ENCODE data around the gene RGSL1. TPM values are rescaled to one million over a fixed set of nuclear protein-coding genes. Genes with fewer than 3 reads are reported as not detected.
"Not testable (repeated sequence)": the region's sequence is repeated elsewhere in the genome, so short reads cannot be mapped to it uniquely, and the experiment has no call there.

Gene RGSL1
- total RNA-seq, 1 donor from 2014 or later = not detected

DNA sequence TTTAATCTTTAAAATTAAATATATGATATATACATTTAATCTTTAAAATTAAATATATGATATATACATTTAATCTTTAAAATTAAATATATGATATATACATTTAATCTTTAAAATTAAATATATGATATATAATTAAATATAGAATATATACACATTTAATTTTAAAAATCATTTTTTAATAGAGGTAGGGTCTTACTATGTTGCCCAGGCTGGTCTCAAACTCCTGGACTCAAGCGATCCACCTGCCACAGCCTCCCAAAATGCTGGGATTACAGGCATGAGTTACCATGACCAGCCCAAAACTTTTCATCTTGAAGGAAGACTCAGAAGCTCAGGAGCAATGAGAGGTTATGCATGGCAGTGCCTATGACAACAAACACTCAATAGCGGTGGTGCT, 2.8 kb upstream of the RGSL1 start:
- DNase-seq = not testable (repeated sequence)

DNA sequence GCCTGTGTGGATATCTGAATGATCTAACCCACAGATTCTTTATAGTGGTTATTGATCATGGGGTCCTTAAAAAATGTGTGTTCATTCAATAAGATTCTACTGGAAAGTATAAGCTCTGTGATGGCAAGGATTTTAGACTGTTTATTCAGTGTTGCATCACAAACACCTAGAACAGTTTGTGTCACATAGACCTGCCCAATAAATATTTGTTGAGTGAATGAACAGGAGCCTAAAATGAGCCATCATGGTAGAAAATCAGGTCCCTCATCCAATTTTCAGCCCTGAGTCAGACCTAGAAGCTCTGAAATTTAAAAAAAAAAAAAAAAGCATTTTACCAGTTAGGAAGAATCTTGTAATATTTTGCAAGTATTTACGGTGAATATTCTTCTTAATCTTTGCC, 2.3 kb upstream of the RGSL1 start:
- DNase-seq = no peak

DNA sequence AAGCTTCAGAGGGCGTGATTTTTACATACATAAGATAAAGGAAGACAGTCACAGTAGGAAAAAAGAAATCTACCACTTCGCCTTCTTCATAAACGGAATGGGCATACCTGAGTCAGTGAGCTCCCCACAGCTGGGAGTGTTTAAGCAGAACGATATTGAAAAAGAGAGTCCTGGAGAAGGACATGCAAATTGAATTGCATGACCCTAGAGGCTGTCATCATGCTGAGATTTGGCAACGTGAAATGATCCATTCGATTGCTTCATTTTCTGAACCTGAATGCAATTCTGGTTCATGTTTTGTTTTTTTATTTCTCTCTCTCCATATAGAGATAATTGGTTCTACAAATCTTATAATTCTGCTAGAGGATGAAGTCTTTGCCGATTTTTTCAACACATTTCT, 3.7 kb downstream of the RGSL1 start:
- DNase-seq = no peak

DNA sequence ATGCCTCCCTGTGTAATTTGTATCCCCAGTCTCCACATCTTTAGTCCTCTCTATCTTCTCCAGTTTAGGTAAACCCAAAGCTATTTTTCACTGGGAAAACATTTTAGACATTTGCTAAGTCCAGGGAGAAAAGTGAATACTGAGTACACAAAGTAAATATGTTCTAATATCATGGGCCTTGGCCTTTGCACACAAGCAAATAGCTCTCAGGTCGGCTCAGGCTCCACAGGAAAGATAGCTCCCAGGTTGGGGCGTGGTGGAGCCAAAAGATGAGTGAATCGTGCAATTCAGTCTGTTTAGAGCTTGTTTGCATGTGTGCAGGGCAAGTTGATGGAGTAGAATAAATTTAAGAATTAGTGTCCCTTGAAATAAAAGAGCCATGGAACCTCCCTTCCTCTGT, 7.9 kb downstream of the RGSL1 start:
- no peak for DNase-seq

DNA sequence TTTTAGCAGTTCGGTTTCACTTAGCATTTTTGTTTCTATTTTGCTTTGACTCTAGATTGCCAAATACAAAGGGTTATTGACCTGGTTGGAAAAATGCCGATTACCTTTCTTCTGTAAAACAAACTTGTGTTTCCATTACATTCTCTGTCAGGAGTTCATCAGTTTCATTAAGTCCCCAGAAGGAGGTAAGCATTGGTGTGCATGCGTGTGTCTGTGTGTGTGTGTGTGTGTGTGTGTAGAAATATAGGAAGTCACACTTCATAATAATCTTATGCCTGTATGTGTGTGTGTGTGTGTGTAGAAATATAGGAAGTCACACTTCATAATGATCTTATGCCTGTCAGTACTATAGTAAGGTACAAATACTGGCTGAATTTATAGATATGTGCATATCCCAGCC, 10.0 kb downstream of the RGSL1 start:
- DNase-seq = no peak

DNA sequence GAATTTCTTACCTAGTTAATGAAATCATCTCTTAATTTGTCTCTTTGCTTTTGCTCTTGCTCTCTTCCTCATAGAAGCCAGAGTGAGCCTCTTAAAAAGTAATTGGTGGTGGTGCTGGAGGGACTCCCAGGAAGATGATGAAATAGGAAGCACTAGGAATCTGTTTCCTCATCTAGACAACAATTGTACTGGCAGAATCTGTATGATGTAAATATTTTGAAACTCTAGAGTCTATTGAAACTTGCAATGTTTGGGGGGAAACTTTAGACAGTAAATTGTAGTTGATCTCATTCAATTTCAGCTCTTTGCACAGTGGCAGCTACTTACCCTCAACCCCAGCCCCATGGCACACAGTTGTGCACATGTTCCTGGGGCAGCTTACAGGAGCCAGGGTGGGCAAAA, 10.6 kb downstream of the RGSL1 start:
- no peak for DNase-seq

DNA sequence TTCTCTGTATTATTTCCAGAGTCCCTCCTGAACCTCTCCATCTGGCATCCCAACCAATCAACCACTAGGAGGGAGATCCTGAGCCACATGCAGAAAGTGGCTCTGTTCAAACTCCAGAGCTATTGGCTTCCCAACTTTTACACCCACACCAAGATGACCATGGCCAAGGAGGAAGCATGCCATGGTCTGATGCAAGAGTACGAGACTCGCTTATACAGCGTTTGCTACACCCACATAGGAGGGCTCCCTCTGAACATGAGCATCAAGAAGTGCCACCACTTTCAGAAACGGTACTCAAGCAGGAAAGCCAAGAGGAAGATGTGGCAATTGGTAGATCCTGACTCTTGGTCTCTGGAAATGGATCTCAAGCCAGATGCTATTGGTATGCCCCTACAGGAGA, 23.6 kb downstream of the RGSL1 start:
- DNase-seq = no peak

DNA sequence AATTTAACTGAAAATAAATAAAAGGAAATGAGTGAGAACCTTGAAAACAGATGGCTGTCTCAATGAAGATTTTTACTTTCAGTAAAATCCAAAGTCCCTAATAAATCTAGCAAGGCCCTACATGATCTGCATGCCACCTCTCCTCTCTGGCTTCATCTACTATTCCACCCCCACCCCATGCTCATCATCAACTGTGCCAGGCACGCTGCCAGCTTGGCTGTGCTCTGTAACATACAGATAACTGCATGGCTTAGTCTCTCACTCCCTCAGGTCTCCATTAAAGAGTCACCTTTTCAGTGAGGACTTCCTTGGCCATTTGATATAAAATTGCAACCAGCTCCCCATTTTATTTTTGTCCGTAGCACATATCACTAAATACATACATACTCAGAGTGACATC, 26.7 kb downstream of the RGSL1 start:
- DNase-seq = no peak

DNA sequence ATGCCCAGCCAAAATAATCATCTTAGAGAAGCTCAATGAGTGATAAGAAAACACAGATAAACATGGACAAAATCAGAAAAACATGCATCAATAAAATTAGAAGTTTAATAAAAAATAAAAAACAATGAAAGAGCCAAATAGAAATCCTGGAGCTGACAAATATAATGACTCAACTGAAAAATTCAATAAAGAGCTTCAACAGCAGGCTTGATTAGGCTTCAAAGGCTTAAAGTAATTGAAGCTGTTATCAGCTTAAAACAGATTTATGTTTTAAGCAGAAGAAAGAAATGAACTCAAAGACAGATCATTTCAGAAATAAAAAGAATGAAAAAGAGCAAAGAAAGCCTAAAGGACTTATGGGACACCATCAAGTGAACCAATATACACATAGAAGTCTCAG, 28.3 kb downstream of the RGSL1 start:
- DNase-seq = no peak

DNA sequence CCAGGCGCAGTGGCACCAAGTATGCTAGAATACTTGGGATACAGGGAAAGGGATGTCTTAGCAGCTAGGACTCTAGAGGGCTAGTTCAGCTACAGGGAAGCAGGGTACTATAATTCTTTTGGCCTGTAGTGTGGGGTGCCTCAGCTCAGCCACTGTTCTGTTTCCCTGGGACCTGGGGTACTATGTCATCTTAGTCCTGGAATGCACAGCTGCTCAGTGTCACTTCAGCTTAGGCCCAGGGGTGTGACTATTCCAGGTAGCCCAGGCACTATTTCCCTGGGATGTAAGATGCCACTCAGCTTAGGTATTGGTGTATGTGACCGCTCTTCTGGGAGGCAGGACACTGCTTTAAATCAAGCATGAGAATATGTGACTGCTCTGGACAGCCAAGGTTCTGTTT, 34.1 kb downstream of the RGSL1 start:
- DNase-seq = no peak

DNA sequence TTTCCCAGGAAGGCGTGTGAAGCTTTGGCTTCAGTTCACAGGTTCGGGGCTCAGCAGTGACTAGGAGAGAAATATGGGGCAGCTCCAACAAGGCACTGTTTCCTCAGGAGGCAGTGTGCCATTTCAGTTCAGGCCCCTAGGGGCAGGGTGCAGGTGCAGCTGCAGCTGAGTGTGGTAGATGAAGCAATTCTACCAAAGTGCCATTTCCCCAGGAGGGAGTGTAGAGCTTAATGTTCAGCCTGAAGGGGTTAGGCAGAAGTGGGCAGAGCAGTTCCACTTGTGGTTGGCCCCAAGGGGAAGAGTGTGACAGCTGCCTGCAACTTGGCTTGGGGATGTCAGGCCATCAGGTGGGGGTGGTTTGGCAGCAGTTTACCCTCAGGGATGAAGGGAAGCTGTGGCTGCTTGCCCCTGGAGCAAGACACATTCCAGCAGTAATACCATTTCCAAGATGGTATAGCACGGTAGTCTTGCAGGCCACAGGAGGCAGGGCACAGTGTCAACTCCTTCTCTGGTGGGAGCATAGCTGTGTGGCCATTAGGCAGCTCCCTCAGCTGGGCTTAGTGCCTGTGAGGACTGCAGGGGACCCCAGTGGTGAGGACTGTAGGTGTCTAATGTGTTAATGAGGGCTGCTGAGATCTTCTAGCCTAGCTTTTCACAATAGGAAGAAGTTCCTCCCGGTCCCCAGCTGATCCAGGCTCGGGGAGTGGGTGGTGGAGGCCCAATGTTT, 34.7 kb downstream of the RGSL1 start:
- no peak for DNase-seq

DNA sequence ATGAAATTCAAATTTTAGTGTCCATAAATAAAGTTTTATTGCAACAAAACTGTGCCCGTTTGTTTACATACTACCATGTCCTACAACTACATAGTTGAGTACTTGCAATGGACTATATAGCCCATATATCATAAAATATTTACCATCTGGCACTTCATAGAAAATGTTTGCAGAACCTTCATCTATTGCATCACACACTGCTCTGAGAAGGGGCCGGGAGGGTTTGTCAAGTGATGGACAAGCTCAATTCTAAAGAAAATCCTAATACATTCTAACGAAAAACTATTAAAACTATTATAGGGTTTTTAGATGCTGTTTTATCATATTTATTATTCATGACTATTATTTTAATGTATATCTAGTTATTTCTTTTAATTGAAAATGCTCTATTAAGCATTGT, 35.9 kb downstream of the RGSL1 start:
- DNase-seq = no peak

DNA sequence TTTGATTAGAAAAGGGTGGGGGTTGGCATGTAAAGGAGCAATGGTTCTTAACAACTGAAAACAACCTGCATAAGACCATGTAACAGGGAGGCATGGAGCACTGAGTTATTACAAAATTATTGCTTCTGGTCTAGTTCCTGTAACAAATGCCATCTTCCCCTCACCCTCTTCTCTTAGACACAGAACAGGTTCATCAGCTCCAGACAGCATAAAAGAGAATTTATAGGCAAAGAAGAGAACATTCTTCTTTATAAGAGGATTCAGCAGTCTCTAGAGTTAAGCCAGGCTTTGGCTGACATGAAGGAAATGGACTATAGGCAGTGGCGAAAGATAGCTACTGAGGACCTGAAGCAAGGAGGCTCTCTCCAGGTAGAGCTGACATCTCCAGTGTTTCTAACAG, 38.9 kb downstream of the RGSL1 start:
- DNase-seq = no peak

DNA sequence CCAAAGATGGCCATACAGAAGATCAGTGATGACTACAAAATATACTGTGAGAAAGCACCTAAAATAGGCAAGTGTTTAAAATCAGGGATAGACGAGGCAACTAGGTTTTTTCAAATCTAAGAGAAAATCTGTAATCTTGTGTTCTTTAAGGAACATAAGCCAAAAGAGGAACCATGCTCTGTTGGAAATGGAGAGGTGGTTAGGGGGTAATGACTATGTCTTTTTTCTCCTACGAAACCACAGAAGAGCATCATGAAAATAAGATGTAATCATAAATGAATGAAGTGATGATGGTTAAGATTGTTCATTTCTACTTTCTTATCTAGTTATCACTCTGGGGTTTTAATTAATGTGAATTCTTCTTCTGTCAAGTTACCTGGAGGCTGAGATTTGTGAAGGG, 43.1 kb downstream of the RGSL1 start:
- no peak for DNase-seq

DNA sequence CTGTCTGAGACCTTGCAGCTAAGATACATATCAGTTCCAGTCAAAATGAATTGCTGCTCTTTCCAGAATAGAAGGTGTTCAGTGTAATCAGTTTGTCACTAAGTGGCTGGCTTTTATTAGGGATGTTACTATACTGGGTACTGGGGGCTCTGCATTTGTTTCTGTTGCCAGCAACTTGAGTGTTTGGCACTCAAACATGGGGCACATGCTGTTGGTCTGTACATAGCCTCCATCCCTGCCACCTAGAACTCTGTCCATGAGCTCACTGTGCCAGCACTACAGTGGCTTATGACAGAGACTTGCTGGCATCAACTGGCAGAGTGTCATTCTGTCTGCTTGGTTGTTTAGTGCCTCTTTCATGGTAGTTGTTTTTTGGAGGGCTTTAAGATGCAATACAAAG, 45.1 kb downstream of the RGSL1 start:
- DNase-seq = no peak

DNA sequence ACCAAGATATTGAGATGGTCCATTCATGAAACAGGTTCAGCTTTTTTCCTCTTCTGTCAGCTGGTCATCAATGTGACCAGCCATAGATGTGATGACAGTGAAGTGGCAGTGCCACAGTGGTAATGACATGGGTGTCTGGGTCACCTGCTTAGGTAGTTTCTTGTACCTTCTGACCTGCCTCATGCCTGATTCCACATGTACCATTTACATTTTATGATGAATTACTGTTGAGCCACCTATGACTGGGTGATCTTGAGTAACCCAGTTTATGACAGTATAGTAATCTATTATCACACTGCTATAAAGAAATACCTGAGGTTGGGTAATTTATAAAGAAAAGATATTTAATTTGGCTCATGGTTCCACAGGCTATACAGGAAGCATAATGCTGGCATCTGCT, 45.7 kb downstream of the RGSL1 start:
- no peak for DNase-seq

DNA sequence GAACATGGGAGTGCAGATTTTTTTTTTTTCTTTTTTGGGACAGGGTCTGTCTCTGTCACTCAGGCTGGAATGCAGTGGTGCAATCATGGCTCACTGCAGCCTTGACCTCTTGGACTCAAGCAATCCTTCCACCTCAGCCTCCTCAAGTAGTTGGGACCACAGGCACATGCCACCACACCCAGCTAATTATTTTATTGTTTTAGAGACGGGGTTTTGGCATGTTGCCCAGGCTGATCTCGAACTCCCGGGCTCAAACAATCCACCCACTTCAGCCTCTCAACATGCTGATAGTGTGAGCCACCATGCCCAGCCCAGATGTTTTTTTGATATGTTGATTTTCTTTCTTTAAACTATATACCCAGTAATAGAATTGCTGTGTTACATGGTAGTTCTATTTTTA, 57.7 kb downstream of the RGSL1 start:
- peak; percentile 17 for DNase-seq

DNA sequence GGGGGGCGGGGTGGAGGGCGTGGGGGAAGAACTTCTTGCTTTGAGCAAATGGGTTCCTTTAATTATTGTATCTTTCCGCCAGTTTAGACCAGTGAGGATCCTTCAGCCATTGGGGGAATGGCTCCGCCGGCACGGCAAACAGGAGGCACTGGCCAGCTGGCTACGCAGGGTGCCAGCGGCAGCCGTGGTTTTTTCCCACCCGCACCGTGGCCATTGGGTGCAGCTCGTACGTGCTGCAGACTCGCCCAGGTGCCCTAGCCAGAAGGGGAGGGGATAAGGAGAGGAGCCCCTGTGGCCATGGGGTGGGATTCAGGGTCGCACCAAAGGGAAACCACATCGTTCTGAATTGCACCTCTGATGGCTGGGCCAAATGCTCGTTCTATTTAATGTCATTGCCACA, 65.6 kb downstream of the RGSL1 start:
- no peak for DNase-seq

DNA sequence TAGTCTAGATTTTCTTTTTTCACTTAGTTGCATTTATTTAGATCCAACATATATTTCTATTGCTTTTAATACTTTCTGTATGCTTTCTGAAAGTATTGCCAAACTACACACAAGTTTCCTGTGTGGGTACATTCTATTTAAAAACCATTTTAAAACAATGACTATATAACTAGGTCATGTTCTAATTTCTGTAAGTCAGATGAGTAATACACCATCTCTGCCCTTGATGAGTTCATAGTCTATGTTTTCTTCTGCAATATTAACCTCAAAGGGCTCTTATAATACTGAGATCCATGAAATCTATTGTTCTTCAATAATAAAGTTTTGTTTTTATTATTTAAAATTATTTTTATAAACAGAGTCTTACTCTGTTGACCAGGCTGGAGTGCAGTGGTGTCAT, 70.8 kb downstream of the RGSL1 start:
- peak; percentile 2 for DNase-seq

DNA sequence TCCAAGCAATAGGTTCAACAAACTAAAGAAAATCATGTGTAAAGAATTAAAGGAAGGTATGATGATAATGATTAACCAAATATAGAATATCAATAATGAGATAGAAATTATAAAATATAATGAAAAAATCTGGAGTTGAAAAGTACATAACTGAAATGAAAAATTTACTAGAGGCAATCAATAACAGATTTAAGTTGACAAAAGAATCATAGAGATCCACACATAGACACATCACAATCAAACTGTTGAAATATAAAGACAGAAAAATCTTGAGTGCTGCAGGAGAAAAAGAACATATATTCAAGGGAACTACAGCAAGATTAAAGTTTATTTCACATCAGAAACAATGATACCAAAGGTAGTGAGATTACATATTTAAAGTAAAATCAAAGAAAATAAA, 75.4 kb downstream of the RGSL1 start:
- no peak for DNase-seq

DNA sequence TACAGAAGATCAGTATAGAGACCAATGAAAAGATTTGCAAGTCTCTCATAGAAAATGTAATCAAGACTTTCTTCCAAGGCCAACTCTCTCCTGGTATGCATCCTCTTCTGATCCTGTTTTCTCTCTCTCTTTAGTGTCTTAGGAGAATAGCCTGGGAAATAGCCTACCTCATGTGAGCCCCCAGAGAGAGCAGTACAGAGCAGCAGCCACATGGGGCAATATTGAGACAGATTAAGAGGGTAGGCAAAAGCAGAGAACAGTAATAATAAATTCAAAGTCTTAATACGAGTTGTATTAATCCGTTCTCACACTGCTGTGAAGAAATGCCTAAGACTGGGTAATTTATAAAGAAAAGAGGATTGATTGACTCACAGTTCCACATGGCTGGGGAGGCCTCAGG, 77.7 kb downstream of the RGSL1 start:
- DNase-seq = no peak

DNA sequence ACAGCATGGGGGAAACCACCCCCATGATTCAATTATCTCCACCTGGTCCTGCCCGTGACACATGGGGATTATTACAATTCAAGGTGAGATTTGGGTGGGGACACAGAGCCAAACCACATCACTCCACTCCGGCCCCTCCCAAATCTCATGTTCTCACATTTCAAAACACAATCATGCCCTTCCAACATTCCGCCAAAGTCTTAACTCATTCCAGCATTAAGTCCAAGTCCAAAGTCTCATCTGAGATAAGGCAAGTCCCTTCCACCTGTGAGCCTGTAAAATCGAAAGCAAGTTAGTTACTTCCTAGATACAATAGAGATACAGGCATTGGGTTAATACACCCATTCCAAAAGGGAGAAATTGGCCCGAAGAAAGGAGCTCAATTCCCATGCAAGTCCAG, 78.3 kb downstream of the RGSL1 start:
- DNase-seq = not testable (repeated sequence)

DNA sequence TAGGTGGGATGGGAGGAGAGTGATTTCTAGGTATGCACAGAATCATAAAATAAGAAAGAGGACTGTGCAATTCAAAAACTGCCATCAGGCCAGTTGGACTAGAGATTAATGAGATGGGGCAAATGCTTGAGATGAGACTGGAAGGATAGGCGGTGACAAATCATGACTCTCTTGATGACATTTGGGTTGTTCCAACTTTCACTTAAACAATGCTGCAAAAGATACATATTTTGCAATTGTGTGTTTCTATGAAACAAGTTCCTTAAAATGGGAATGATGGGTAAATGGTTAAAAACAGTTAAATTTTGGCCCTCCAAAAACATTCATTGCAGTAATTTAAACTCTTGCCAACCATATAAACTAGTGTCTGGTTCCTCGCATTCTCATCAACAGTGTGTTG, 84.0 kb downstream of the RGSL1 start:
- DNase-seq = no peak

DNA sequence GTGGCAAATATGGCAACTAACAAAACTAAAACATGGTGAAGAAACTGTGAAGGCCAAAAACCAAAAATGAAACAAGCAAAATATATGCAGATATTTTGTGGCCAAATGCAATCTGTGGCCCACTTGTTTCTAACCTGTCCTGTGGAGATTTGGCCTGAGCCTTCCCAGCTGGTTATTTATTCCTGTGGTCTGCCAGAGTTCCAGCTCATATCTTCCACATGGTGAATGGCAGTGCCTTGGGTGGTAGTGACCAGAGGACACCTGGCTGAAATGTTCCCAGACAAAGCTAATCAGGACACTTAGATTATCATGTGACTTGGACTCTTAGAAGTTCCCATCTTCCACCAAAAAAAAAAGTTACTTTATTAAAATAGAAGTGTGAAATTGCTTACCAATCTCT, 99.4 kb downstream of the RGSL1 start:
- DNase-seq = no peak

DNA sequence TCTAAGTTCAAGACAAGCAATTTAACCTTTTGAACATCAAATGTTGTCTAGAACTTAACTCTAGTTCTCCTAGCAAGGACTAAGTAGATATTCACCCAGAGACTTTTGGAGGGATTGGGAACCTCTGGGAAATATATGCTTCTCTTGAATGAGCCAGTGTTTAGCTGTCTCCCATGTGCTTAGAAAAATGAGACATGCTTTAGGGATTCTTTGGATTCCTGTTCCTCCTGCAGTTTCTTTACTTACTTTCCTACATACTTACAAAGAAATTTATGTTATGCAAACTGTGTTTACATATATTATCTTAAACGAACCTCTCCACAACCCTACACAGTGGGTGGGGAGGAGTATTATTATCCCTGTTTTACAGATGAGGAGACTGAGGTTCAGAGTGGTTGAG, 99.9 kb downstream of the RGSL1 start:
- no peak for DNase-seq

DNA sequence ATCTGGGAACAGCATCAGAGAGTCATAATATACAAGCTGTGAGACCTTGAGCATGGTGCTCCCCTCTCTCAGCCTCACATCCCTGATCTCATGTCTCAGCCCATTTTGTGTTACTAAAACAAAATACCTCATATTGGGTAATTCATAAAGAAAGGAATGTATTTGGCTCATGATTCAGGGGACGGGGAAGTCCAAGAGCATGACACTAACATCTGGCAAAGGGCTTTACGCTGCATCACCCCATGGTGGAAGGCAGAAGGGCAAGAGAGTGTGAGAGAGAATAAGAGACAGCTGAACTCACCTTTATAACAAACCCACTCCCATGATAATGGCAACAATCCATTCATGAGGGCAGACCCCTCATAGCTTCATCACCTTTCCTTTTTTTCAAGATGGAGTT, 102.6 kb downstream of the RGSL1 start:
- DNase-seq = no peak

Data from dermis blood vessel endothelial cell (primary cell).